ENCODE results near the gene LAMC2.
"Not testable (repeated sequence)": the region's sequence is repeated elsewhere in the genome, so short reads cannot be mapped to it uniquely, and the experiment has no call there.

LAMC2 gene

DNA sequence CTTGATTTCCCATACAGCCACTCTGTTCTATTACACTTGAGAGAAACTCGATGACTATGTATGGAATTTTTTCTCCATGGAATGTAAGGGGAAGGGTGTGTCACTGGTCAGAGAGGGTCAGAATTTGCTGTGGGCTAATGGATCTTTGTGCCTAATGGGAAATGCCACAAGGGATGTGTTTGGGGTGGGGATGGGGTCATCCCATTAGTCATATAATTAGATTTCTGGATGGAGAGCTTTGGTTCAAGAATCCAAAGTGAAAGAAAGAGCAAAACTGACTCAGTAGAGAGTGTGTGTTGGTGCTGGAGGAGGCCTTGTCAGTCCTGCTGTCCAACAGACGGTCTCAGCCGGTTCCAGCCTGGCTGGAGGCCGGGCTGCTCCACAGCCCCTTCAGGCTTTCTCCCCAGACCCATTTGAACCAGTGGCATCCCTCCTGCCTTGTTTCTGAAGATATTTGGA, 86.4 kb downstream of the LAMC2 start:
- Histone ChIP-seq H3F3A (ENCODE audit: low read depth) (no peaks in the 10 kb centered on the region), H3K27me3 (ENCODE audit: insufficient read depth, low read length, poor library complexity, severe bottlenecking) (no peaks in the 10 kb centered on the region), H3K9ac (ENCODE audit: low read depth, low read length, poor library complexity, severe bottlenecking) (no peak overlapping the region), H3K4me2 (ENCODE audit: low read depth, low read length, poor library complexity, severe bottlenecking) (no peak overlapping the region), H3K9me3 (ENCODE audit: insufficient read depth, low read depth, low read length) (no peaks in the 10 kb centered on the region), H3K79me2 (ENCODE audit: insufficient read depth, low read length) (no peaks in the 10 kb centered on the region), H3K4me3 (ENCODE audit: low read length, poor library complexity, severe bottlenecking) (no peak overlapping the region), H3K4me1 (ENCODE audit: insufficient read depth, low read length, poor library complexity, severe bottlenecking) (no peaks in the 10 kb centered on the region), H3K9me2 (replicated peaks; ENCODE audit: low read depth, low read length) (no peaks in the 10 kb centered on the region), H4K20me1 (ENCODE audit: insufficient read depth, low read length, poor library complexity, severe bottlenecking) (no peaks in the 10 kb centered on the region), H3K36me3 (ENCODE audit: insufficient read depth, low read length) (no peaks in the 10 kb centered on the region), H2AFZ (ENCODE audit: low read length) (no peak overlapping the region)
- no peak for TF ChIP-seq EZH2phosphoT487 (IDR thresholded peaks at IDR 0.05; ENCODE audit: borderline replicate concordance)
- TF ChIP-seq, protein P1, sequence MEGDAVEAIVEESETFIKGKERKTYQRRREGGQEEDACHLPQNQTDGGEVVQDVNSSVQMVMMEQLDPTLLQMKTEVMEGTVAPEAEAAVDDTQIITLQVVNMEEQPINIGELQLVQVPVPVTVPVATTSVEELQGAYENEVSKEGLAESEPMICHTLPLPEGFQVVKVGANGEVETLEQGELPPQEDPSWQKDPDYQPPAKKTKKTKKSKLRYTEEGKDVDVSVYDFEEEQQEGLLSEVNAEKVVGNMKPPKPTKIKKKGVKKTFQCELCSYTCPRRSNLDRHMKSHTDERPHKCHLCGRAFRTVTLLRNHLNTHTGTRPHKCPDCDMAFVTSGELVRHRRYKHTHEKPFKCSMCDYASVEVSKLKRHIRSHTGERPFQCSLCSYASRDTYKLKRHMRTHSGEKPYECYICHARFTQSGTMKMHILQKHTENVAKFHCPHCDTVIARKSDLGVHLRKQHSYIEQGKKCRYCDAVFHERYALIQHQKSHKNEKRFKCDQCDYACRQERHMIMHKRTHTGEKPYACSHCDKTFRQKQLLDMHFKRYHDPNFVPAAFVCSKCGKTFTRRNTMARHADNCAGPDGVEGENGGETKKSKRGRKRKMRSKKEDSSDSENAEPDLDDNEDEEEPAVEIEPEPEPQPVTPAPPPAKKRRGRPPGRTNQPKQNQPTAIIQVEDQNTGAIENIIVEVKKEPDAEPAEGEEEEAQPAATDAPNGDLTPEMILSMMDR (conservative IDR thresholded peaks at IDR 0.05; ENCODE audit: low read length), result no peak

DNA sequence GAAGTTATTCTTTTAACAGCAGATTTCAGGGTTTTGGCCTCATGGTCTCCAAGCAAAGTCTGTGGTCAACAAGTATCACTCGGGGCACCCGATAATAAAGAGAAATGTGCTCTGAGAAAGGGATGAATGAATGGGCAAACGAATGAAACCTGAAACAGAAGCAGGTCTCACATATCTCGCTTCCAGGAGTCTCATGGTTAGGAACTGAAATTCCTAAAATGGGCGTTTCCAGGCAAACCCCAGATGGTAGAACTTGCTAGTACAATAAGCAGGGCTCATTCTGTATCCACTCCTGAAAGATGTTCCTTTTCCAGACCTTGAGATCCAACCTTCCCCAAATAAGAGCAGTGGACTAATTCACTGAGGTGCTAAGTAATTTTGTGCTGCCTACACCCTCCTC, 87.2 kb downstream of the LAMC2 start:
- no peaks in the 10 kb centered on the region for H3K4me1 ChIP-seq (ENCODE audit: insufficient read depth, low read length, poor library complexity, severe bottlenecking)
- no peak overlapping the region for H3K4me3 ChIP-seq (ENCODE audit: low read length, poor library complexity, severe bottlenecking)
- H3K9ac ChIP-seq (ENCODE audit: low read depth, low read length, poor library complexity, severe bottlenecking), result no peak overlapping the region
- H3F3A ChIP-seq (ENCODE audit: low read depth), result no peaks in the 10 kb centered on the region
- no peak overlapping the region for H2AFZ ChIP-seq (ENCODE audit: low read length)
- no peaks in the 10 kb centered on the region for H4K20me1 ChIP-seq (ENCODE audit: insufficient read depth, low read length, poor library complexity, severe bottlenecking)
- TF ChIP-seq, protein P1 (conservative IDR thresholded peaks at IDR 0.05; ENCODE audit: low read length), result no peak
- no peak for TF ChIP-seq EZH2phosphoT487 (IDR thresholded peaks at IDR 0.05; ENCODE audit: borderline replicate concordance)
- no peaks in the 10 kb centered on the region for H3K36me3 ChIP-seq (ENCODE audit: insufficient read depth, low read length)
- H3K9me3 ChIP-seq (ENCODE audit: insufficient read depth, low read depth, low read length), result no peaks in the 10 kb centered on the region
- H3K79me2 ChIP-seq (ENCODE audit: insufficient read depth, low read length), result no peaks in the 10 kb centered on the region
- no peak overlapping the region for H3K4me2 ChIP-seq (ENCODE audit: low read depth, low read length, poor library complexity, severe bottlenecking)
- H3K27me3 ChIP-seq (ENCODE audit: insufficient read depth, low read length, poor library complexity, severe bottlenecking), result no peaks in the 10 kb centered on the region
- no peaks in the 10 kb centered on the region for H3K9me2 ChIP-seq (replicated peaks; ENCODE audit: low read depth, low read length)

- not testable (repeated sequence) for H3K9me3 ChIP-seq (ENCODE audit: insufficient read depth, low read depth, low read length); H3K79me2 ChIP-seq (ENCODE audit: insufficient read depth, low read length); H3K4me1 ChIP-seq (ENCODE audit: insufficient read depth, low read length, poor library complexity, severe bottlenecking); H3K4me3 ChIP-seq (ENCODE audit: low read length, poor library complexity, severe bottlenecking); H3K9ac ChIP-seq (ENCODE audit: low read depth, low read length, poor library complexity, severe bottlenecking); H3K4me2 ChIP-seq (ENCODE audit: low read depth, low read length, poor library complexity, severe bottlenecking); H3K27me3 ChIP-seq (ENCODE audit: insufficient read depth, low read length, poor library complexity, severe bottlenecking); H3F3A ChIP-seq (ENCODE audit: low read depth); H2AFZ ChIP-seq (ENCODE audit: low read length); H3K9me2 ChIP-seq (replicated peaks; ENCODE audit: low read depth, low read length); H3K36me3 ChIP-seq (ENCODE audit: insufficient read depth, low read length); H4K20me1 ChIP-seq (ENCODE audit: insufficient read depth, low read length, poor library complexity, severe bottlenecking)
Measured at GRCh38 chr1:183273984-183274383, 87.9 kb downstream of the LAMC2 start.

- Histone ChIP-seq H3K9me3 (ENCODE audit: insufficient read depth, low read depth, low read length) (no peaks in the 10 kb centered on the region), H3K4me3 (ENCODE audit: low read length, poor library complexity, severe bottlenecking) (no peak overlapping the region), H2AFZ (ENCODE audit: low read length) (no peak overlapping the region), H3K4me2 (ENCODE audit: low read depth, low read length, poor library complexity, severe bottlenecking) (no peak overlapping the region), H3K36me3 (ENCODE audit: insufficient read depth, low read length) (no peaks in the 10 kb centered on the region), H3F3A (ENCODE audit: low read depth) (no peaks in the 10 kb centered on the region), H3K9ac (ENCODE audit: low read depth, low read length, poor library complexity, severe bottlenecking) (no peak overlapping the region), H3K9me2 (replicated peaks; ENCODE audit: low read depth, low read length) (no peaks in the 10 kb centered on the region), H3K27me3 (ENCODE audit: insufficient read depth, low read length, poor library complexity, severe bottlenecking) (no peaks in the 10 kb centered on the region), H4K20me1 (ENCODE audit: insufficient read depth, low read length, poor library complexity, severe bottlenecking) (no peaks in the 10 kb centered on the region), H3K79me2 (ENCODE audit: insufficient read depth, low read length) (no peaks in the 10 kb centered on the region), H3K4me1 (ENCODE audit: insufficient read depth, low read length, poor library complexity, severe bottlenecking) (peaks cover 9% of the 10 kb centered on the region)
- TF ChIP-seq, protein P1 (conservative IDR thresholded peaks at IDR 0.05; ENCODE audit: low read length), result no peak
- TF ChIP-seq EZH2phosphoT487 (IDR thresholded peaks at IDR 0.05; ENCODE audit: borderline replicate concordance), result no peak
Measured at GRCh38 chr1:183274836-183275235, 88.8 kb downstream of the LAMC2 start.

Data from Loucy (cell line).